Right lobe of liver (tissue), 4 donors: Measurements from ENCODE around the gene LEF1.

Experiments used
- CTCF ChIP-seq, 4 donors: fragments of 200-600 bp in 3 of 4; fragments of 450-650 bp in 1 of 4; IDR thresholded peaks; one replicate each; pipeline versions ENCODE4 v1.5.1 to v1.8.0; 2016 to 2022; ENCODE audit warnings: antibody characterized with exemption in 4 of 4, mild to moderate bottlenecking in 2 of 4
- POLR2A ChIP-seq: fragments of 450-650 bp; IDR thresholded peaks from one replicate; pipeline ENCODE4 v1.6.1; 2017; ENCODE audit warnings: antibody characterized with exemption, mild to moderate bottlenecking
- donor health status: DM: no; HTN: no; CAD: no.
- donor health status: DM: no; HTN: no; CAD: no.
- donor health status: DM: no; HTN: yes; CAD: no.

GRCh38 chr4:108099838-108100237, 68.9 kb downstream of the LEF1 start:
- TF ChIP-seq CTCF (IDR thresholded peaks at IDR 0.05) (no peak), POLR2A (no peak)
